Stimulated activated CD8-positive, alpha-beta memory T cell treated with anti-CD3 and anti-CD28 coated beads, Interleukin-12 subunit alpha, Interleukin-12 subunit beta, amount 100 ng/mL, for 1 hour (primary cell): ENCODE data around the gene SORCS2.

ENCODE experiments used
- DNase-seq: peaks from one replicate; pipeline ENCODE4 v3.0.0-alpha.2; 2020; ENCODE audit warnings: low read depth

The SORCS2 gene

GRCh38 chr4:7377223-7377865, 185.0 kb downstream of the SORCS2 start:
- DNase-seq = no peak

GRCh38 chr4:7379186-7379585, 186.8 kb downstream of the SORCS2 start:
- no peak for DNase-seq

GRCh38 chr4:7379719-7380118, 187.4 kb downstream of the SORCS2 start:
- DNase-seq = no peak

- no peak for DNase-seq
Observed at GRCh38 chr4:7381221-7381889, 189.0 kb downstream of the SORCS2 start.

GRCh38 chr4:7381890-7382633, 189.7 kb downstream of the SORCS2 start:
- DNase-seq = no peak

- DNase-seq = no peak
Observed at GRCh38 chr4:7382634-7383014, 190.3 kb downstream of the SORCS2 start.

GRCh38 chr4:7383266-7383665, 190.9 kb downstream of the SORCS2 start:
- no peak for DNase-seq

GRCh38 chr4:7384003-7384928, 191.9 kb downstream of the SORCS2 start:
- no peak for DNase-seq

- no peak for DNase-seq
Observed at GRCh38 chr4:7384929-7385890, 192.9 kb downstream of the SORCS2 start.

GRCh38 chr4:7387925-7388324, 195.6 kb downstream of the SORCS2 start:
- DNase-seq = no peak

- no peak for DNase-seq
Observed at GRCh38 chr4:7388627-7389026, 196.3 kb downstream of the SORCS2 start.

- DNase-seq = no peak
Observed at GRCh38 chr4:7389101-7389701, 196.9 kb downstream of the SORCS2 start.

GRCh38 chr4:7389719-7390118, 197.4 kb downstream of the SORCS2 start:
- DNase-seq = no peak

- DNase-seq = no peak
Observed at GRCh38 chr4:7390336-7390735, 198.0 kb downstream of the SORCS2 start.

GRCh38 chr4:7390906-7391636, 198.7 kb downstream of the SORCS2 start:
- DNase-seq = no peak

GRCh38 chr4:7391637-7392437, 199.5 kb downstream of the SORCS2 start:
- DNase-seq = no peak

- DNase-seq = no peak
Observed at GRCh38 chr4:7392438-7393421, 200.4 kb downstream of the SORCS2 start.
